ENCODE results near the gene TTC8.

The TTC8 gene

GRCh38 chr14:88870777-88871176, 46.3 kb downstream of the TTC8 start:
- peak; percentile 13 for DNase-seq

DNA sequence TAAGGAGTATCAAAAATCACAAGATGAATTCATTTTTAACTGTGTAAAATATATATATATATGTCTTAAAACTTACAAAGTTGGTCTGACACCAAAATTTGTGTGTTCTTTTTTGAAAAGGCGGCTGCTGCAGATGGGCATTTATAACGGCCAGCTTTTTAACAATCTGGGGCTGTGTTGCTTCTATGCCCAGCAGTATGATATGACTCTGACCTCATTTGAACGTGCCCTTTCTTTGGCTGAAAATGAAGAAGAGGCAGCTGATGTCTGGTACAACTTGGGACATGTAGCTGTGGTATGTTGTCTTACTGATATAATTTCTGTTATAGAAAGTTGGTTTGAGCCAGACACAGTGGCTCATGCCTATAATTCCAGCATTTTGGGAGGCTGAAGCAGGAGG, 47.0 kb downstream of the TTC8 start:
- DNase-seq = no peak

DNA sequence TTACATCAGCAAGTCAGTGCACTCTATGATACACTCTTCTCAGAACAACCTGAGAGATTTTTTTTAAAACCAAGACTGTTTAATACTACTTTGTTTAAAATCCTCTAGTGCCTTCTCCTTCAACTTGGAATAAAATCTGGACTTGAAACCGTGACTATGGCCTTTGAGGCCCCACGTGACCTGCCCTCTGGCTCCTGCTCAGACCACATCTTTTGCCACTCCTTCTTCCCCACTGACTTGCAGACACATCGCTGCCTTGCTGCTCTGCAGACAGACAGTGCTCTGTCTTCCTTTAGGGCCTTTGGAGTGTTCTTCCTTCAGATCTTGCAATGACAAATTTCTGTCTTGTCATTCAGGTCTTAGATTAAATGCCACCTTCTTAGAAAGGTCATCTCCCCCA, 48.5 kb downstream of the TTC8 start:
- no peak for DNase-seq

GRCh38 chr14:88877192-88877591, 52.7 kb downstream of the TTC8 start:
- peak; percentile 33 for DNase-seq

GRCh38 chr14:88879022-88879421, 54.6 kb downstream of the TTC8 start:
- no peak for DNase-seq

- DNase-seq = no peak
Measured at GRCh38 chr14:88882236-88882635, 57.8 kb downstream of the TTC8 start.

- peak; percentile 93 for DNase-seq
Measured at GRCh38 chr14:88895116-88895515, 70.7 kb downstream of the TTC8 start.

DNA sequence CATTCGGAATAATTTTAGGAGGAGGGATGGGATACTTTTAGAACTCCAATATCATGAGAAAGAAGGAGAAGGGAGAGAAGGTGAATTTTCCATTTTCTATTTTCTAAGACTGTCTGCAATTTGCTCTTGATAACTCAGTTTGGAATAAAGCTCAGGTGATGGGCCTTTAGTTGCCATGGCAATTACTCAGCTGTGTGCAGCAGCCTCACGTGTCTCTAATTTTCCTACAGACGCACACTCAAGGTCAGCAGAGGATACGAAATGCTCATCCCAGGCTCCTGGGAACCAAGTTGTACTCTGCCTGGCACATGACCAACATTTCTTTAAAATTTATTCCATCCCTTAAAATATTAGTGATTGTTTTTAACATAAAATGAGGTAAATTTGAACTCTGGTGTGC, 76.7 kb downstream of the TTC8 start:
- DNase-seq = no peak

DNA sequence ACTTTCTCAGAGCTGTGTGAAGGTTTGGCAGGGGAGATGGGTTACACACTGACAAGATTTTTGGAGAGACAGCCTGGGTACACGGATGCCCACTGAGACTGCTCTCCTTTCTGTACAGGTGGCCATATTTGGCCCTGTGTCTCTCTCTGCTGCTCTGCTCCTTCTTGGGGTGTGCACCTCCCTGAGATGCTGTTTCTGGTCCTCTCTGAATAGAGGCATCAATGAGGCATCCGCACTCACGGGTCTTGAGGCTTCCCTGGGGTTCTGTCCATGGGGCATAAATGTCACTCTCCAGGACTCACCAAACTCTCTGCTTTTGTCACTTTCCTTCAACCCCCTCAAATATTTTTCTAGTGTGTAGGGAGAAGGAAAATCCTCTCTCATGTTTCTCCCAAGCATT, 77.5 kb downstream of the TTC8 start:
- no peak for DNase-seq

DNA sequence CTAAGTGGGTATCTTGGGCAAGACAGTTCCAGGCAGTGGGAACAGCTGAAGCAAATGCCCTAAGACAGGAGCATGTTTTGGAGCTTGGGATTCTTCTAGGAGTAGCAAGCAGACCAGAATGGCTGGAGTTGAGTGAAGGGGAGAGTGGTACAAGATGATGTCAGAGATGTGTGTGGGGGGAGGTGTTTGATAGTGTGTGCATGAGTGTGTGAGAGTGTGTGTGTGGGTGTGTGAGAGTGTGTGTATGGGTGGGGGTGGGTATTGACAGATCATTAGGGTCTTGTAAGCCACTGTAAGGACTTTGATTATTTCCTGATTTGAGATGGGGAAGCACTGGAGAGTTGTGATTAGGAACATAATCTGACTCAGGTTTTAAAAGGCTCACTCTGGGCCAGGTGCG, 78.4 kb downstream of the TTC8 start:
- DNase-seq = no peak

- DNase-seq = no peak
Measured at GRCh38 chr14:88904206-88904647, 79.8 kb downstream of the TTC8 start.

- DNase-seq = no peak
Measured at GRCh38 chr14:88904864-88905263, 80.4 kb downstream of the TTC8 start.

- DNase-seq = no peak
Measured at GRCh38 chr14:88908216-88908615, 83.8 kb downstream of the TTC8 start.

GRCh38 chr14:88910386-88910785, 85.9 kb downstream of the TTC8 start:
- DNase-seq = no peak

DNA sequence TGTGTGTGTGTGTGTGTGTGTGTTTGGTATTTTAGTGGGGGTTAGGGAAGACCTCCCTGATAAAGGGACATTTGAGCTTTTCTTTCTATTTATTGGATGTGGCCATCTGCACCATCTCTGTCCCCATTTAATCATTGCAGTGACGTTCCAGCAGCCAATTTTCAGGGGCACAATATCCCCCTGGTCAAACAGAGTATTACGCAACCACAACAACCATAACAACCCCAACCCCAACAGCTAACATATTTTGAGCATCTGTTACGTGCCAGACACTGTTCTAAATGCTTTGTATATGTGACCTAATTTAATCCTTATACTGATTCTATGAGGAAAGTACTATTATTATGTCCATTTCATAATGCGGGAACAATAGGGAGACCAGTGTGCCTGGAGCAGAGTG, 87.4 kb downstream of the TTC8 start:
- no peak for DNase-seq

DNA sequence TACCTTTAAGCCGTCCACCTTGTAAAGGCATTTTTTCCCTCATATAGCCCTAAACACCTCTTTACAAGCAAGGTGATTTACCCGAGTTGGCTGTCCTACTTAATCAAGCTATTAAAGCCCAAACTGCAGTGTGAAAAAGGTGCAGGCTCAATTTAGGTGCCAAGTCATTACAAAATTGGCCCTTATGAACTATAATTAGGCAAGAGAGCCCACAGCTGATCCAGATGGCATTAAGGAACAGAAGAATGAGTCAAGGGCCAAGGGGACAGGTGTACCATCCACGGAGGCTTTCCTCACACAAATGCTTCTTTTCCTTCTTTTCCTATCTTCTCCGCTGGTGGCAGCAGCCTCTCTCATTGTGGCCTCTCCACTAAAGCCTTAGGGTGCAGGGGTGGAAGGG, 90.5 kb downstream of the TTC8 start:
- DNase-seq = no peak

GRCh38 chr14:88919502-88919901, 95.1 kb downstream of the TTC8 start:
- DNase-seq = no peak
